GM21717 (cell line): ENCODE data around the gene MKKS.

Source experiments
- ATAC-seq: cut with Tn5 transposase; IDR thresholded peaks from one replicate; pipeline ENCODE4 v1.9.1; 2021; ENCODE audit warnings: mild to moderate bottlenecking, moderate library complexity; ENCODE audit not compliant: unreplicated experiment

MKKS gene

DNA sequence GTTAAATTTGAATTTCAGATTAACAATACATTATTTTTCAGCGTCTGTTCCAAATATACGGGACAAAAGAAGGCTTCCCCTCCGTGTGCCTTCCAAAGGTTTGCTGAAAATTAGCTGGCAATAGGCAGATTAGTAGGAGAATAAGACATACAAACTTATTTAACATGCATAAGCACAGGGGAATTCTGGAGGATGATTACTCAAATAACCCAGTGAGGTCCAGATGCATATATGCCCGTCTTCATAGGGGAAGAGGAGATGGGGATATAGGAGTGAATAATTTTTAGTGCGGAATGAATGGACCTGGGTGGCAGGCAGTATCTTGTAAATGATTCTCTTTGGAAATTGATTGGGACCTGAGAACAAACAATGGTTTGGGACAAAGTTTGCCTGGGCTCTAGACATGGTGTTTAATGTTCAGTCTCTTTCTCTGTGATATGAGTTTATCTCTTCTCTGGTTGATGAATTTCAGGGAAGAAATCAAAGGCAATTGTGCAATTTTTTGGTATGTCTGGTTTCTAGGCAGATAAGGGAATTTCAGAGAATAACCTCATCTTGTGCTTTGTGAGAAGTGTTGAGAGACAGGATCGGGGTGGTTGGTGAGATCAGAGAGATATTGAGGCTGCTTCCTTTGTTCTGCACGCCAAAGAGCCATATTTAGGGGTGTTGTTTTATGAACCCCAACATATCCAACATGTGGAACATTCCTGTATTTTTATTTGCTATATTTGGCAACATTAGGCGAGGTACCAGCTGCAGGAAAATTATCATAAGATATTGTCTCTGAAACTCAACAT is 63.7 kb downstream of the MKKS start:
- ATAC-seq, result no peak

DNA sequence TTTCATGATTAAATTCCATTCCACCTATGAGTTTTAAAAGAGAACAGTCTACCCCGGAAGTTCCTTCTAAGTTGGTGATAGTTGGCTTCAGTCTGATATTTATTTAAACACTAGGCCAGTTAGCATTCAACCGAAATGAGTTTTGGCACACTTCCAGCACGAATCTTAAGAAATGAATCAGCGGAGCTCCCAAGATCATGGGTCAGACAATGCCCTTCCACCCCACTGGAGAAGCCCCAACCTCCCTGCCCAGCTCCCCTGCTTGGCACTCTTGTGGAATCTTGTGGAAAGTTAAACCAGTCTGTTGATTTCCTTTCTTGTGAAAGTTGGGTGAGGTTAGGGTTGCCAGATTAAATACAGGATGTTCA is 64.3 kb downstream of the MKKS start:
- ATAC-seq, result no peak

- ATAC-seq, result no peak
These were observed 65.3 kb downstream of the MKKS start for GRCh38 chr20:10368702-10369041.

DNA sequence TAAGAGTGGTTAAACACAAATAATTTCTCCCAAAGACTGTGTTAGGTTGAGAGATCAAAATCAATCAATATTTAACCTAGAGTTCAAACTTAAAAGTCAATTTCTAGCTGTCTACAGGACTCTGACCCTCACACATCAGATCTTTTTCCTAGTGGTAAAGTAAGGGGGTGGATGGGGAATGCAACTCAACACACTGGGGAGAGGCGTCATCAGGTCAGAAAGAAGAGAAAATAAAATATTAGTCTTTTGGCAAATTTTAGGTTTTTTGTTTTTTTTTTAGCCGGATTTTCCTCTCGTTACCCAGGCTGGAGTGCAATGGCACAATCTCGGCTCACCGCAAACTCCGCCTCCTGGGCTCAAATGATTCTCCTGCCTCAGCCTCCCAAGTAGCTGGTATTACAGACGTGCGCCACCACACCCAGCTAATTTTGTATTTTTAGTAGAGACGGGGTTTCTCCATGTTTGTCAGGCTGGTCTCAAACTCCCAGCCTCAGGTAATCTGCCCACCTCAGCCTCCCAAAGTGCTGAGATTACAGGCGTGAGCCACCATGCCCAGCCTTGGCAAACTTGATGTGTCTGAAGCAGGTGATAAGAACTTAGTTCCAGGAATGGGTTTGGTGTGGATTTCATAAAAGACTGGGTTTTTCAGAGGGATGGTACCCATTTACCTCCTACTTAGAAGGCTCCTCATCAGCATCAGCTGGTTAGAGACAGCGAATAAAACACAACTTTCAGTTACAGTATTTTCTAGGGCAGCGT is 65.9 kb downstream of the MKKS start:
- ATAC-seq, result no peak

DNA sequence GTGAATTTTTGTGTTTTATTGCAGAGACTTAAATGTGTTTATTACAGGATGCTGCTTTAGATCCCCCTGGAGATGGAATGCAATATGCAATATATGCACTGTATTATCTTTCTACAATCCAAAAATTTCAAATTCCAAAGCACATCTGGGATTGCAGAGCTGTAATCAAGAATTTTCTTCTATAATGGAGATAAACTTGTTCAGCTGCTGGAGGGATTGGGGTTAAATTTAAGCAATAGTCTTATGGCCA is 66.4 kb downstream of the MKKS start:
- ATAC-seq, result no peak

DNA sequence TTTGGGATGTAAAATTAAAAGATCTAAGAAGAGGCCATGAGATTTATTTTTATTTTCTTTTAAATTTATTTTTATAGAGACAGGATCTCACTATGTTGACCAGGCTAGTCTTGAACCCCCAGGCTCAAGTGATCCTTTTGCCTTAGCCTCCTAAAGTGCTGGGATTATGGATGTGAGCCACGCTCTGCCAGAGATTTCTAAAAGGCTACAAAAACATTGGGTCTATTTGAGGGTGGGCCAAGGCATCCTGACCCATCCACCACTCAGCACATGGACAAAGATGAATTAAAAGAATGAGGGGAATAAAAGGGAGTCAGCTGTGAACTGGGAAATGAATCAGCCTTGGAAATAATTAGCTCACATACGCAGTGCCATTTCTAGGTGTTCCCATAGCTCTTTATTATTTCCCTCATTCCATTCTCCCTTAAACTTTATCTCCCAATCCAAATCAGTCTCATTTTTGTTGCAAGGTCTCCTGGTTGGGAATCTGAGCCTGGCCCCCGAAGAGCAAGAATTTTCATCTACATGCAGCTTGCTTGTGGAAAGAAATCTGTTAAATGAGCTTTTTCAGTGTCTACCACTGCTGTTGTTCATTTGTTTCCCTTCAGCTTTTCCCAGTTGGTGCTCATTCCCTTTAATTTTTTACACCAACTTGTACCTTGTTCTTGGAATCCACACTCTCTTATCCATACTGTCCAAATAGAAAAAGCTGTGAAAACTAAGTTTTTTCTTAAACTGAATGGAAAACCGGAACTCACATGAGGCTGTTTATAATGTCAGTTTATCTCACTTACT is 66.9 kb downstream of the MKKS start:
- no peak for ATAC-seq

DNA sequence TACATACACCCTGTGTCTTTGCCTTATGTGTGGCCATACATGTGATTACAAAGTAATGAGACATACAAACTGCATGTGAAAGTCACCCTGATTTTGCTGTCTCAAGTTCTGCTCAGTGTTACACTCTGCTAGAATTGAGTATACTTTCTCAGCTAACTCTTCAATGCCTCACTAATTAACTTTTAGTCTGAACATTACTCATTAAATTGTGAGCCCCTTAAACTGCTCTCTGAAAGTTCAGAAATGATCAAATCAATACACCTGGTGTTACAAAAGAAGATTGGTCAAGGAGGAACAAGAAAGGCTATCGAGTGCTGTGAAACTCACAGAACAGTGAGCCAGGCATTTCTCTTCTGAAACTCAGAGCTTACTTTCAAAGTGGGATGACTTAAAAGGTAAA is 71.3 kb downstream of the MKKS start:
- ATAC-seq, result no peak

DNA sequence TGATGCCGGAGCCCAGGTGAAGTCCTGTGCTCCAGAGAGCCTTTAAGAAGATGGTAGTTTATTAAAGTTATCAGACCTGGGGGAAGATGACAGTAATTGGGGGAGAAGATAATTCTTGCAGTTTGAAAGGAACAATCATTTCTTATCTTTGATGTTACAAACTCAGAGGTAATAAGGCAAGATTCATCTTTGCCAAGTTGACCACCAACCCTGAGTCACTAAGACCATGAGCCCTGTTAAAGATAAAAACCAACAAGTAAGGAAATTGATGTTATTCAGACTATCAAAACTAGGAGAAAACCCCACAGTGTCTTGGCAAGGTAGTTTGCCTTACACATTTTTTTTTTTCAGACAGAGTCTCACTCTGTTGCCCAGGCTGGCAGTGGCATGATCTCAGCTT is 73.1 kb downstream of the MKKS start:
- ATAC-seq, result no peak

DNA sequence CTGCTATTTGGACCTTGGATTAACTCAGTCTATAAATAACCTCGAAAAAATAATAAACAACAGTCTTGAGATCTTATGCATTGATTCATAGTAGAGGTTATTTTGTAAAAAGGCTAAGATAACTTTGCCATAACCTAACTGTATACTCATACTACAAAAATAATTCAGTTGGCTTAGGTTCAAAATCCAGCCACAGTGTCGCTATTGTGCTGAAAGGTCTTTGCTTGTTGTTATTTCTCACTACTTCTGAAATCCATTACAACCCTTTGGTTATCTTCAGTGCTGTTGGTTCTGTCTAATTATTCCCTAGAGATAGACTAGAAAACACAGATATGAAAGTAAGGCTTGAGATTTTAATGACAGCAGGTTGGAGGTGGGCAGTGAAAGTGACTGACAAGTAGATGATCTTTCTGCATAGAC is 74.4 kb downstream of the MKKS start:
- ATAC-seq, result no peak

- ATAC-seq, result no peak
These were observed 76.0 kb downstream of the MKKS start for GRCh38 chr20:10357974-10358373.

DNA sequence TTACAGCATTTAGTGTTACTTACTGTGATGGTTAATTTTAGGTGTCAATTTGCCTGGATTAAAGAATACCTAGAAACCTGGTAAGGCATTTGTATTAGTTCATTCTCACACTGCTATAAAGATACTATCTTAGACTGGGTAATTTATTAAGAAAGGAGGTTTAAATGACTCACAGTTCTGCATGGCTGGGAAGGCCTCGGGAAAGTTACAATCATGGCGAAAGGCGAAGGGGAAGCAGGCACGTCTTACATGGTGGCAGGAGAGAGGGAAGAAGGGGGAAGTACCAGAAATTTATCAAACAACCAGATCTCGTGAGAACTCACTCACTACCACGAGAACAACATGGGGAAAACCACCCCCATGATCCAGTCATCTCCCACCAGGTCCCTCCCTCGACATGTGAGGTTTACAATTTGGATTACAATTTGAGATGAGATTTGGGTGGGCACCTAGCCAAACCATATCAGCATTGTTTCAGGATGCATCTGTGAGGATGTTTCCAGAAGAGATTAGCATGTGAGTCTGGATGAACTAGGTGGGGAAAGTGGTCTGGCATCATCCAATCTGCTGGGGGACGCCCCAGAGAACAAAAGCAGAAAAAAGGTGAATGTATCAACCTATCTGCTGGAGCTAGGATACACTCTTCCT is 76.8 kb downstream of the MKKS start:
- ATAC-seq, result no peak

GRCh38 chr20:10356628-10357027 is 77.4 kb downstream of the MKKS start:
- ATAC-seq, result no peak

- no peak for ATAC-seq
These were observed 80.8 kb downstream of the MKKS start for GRCh38 chr20:10352934-10353824.
